Esophagus squamous epithelium (tissue), 4 donors: ENCODE measurements around the gene TPM3.

Experiments used
- POLR2A ChIP-seq, 4 donors: fragments of 450-650 bp; IDR thresholded peaks; one replicate each; pipeline ENCODE4 v1.6.1; 2017; ENCODE audit warnings: antibody characterized with exemption in 4 of 4, mild to moderate bottlenecking in 4 of 4, moderate library complexity in 3 of 4
- TF ChIP-seq, protein P1 (sequence below), 6 experiments: fragments of 450-650 bp in 4 of 6; fragments of 200-600 bp in 2 of 6; sonication (generic) in 2 of 6; IDR thresholded peaks; one replicate each; pipeline ENCODE4 v1.5.1; 2016 to 2019; ENCODE audit warnings: antibody characterized with exemption in 6 of 6, mild to moderate bottlenecking in 4 of 6, moderate library complexity in 4 of 6

DNA sequence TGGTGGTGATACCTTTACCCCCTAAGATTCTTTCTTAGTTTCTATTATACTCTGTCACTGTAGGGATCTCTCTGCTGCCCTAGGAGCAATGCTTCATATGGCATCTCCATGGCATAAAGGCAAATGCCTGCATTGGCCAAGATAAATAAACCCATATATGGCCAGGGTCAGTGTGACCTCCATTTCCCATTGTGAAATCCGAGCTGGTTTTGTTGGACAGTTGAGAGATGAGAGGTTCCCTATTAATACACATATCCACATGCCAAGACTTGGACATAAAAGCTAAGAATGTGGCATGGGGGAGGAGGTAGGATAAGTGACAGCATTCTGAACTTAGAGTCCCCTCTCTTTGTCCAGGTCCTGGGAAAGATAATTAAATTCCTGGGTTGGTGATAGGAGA lies 1.4 kb downstream of the TPM3 start:
- TF ChIP-seq, protein P1, sequence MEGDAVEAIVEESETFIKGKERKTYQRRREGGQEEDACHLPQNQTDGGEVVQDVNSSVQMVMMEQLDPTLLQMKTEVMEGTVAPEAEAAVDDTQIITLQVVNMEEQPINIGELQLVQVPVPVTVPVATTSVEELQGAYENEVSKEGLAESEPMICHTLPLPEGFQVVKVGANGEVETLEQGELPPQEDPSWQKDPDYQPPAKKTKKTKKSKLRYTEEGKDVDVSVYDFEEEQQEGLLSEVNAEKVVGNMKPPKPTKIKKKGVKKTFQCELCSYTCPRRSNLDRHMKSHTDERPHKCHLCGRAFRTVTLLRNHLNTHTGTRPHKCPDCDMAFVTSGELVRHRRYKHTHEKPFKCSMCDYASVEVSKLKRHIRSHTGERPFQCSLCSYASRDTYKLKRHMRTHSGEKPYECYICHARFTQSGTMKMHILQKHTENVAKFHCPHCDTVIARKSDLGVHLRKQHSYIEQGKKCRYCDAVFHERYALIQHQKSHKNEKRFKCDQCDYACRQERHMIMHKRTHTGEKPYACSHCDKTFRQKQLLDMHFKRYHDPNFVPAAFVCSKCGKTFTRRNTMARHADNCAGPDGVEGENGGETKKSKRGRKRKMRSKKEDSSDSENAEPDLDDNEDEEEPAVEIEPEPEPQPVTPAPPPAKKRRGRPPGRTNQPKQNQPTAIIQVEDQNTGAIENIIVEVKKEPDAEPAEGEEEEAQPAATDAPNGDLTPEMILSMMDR (IDR thresholded peaks at IDR 0.05), result no peak
- TF ChIP-seq POLR2A (IDR thresholded peaks at IDR 0.05), result no peak
